Activated T-cell treated with anti-CD3 and anti-CD28 coated beads for 24 hours (primary cell): ENCODE results near the gene SENP7.
A peak's percentile ranks its signal among the peaks of the same experiment; 100 is the strongest.
"Not testable (repeated sequence)": the region's sequence is repeated elsewhere in the genome, so short reads cannot be mapped to it uniquely, and the experiment has no call there.

ENCODE experiments used
- DNase-seq: peaks from one replicate; pipeline ENCODE4 v3.0.0-alpha.2; 2020; ENCODE audit warnings: low read depth

The SENP7 gene, protein sequence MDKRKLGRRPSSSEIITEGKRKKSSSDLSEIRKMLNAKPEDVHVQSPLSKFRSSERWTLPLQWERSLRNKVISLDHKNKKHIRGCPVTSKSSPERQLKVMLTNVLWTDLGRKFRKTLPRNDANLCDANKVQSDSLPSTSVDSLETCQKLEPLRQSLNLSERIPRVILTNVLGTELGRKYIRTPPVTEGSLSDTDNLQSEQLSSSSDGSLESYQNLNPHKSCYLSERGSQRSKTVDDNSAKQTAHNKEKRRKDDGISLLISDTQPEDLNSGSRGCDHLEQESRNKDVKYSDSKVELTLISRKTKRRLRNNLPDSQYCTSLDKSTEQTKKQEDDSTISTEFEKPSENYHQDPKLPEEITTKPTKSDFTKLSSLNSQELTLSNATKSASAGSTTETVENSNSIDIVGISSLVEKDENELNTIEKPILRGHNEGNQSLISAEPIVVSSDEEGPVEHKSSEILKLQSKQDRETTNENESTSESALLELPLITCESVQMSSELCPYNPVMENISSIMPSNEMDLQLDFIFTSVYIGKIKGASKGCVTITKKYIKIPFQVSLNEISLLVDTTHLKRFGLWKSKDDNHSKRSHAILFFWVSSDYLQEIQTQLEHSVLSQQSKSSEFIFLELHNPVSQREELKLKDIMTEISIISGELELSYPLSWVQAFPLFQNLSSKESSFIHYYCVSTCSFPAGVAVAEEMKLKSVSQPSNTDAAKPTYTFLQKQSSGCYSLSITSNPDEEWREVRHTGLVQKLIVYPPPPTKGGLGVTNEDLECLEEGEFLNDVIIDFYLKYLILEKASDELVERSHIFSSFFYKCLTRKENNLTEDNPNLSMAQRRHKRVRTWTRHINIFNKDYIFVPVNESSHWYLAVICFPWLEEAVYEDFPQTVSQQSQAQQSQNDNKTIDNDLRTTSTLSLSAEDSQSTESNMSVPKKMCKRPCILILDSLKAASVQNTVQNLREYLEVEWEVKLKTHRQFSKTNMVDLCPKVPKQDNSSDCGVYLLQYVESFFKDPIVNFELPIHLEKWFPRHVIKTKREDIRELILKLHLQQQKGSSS

DNA sequence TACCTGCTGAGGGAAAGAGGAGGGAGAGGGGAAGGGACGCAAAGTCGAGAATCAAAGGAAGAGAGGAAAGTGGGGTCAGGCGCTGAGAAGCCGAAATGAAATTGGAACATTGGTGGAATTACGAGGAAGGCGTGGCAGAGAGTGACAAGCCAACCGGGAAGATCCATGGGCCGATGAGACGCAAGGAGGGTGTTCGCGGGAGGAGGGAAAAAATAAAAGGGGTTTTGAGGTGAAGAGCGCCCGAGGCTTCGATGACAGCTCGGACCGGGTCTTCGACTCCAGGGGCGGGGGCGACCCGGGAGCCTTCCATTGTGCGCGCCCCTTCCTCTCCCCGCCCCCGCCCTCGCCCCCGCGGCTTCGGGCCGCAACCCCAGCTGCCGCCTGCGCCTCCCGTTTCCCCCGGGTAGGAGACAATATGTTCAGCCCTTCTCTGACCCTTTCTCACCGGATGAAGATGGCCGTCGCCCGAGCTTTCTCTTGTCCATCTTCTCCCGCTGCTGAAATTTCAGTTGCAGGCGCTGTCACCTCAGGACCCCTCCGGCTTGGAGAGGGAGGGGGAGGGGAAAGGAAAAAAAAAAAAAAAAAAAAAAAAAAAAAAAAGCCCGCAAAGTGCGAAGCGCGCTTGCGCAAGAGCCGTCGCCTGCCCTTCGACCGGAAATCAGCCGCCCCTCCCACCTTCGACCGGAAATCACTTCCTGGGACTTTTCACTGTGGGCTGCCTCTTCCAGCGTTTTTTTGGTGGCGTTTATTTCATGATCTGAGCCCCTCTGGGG is at the start of gene SENP7:
Gene SENP7 (minus strand): TSS at position 567 of the 773 bp plus-strand sequence. CDS start 82 bp downstream, at position 485.
- DNase-seq: peak; percentile 71

DNA sequence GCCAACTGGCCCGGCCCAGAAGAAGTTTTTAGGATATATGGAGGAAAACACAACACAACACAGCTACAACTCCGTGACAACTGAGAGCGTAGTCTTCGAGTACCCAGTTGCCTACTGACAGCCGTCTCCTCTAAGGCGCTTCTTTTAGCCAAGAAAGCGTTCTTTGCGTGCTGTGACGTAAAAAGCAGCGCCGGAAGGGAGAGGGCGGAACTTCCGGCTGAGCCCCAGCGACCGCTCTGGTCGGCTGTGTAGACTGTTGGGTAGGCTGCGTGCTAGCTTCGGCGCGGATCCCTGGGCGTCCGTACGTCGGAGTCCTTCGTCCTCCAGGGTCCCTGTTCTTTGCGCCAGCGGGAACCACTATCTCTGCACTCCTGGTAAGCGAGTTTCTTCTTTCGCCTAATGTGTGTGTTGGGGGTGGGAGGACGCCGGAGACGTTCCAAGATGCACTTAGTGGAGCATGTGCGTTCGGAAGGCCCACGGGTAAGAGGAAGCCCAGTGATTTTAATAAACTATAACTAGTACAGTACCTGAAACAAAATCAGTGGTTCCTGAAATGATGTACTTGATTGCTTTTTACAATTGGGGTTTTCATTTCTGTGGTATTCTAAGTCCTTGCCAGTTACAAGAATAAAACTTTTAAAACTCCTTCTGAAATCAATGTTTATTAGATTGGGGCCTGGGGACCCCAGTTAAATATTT is 48.8 kb upstream of the SENP7 start, which contains the start of gene TRMT10C:
Gene TRMT10C (plus strand): TSS at position 239 of the 699 bp plus-strand sequence. CDS start 2,914 bp downstream, outside the sequence.
- DNase-seq: peak; percentile 92

DNA sequence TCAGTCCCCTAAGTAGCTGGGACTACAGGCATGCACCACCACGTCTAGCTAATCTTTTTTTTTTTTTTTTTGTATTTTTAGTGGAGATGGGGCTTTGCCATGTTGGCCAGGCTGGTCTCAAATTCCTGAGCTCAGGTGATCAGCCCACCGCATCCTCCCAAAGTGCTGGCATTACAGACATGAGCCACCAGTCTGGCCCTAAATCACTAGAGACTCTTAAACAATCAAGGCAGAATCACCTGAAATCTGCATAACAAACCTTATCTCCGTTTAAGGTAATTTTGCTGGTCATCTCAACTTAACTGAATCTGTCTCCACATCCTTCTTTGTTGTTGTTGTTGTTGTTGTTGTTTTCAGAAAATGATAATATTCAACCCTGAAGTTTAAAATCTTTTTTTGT is 43.1 kb upstream of the SENP7 start:
- DNase-seq: no peak

DNA sequence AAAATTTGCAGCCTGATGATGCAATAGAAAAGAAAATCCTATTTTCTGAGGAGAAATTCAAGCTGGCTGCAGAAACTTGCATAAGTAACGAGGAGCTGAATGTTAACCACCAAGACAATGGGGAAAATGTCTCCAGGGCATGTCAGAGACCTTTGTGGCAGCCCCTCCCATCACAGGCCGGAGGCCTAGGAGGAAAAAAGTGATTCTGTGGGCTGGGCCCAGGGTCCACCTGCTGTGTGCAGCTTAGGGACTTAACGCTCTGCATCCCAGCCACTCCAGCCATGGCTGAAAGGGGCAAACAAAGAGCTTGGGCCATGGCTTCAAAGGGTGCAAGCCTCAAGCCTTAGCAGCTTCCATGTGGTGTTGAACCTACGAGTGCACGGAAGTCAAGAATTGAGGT is 40.4 kb upstream of the SENP7 start:
- DNase-seq: not testable (repeated sequence)

DNA sequence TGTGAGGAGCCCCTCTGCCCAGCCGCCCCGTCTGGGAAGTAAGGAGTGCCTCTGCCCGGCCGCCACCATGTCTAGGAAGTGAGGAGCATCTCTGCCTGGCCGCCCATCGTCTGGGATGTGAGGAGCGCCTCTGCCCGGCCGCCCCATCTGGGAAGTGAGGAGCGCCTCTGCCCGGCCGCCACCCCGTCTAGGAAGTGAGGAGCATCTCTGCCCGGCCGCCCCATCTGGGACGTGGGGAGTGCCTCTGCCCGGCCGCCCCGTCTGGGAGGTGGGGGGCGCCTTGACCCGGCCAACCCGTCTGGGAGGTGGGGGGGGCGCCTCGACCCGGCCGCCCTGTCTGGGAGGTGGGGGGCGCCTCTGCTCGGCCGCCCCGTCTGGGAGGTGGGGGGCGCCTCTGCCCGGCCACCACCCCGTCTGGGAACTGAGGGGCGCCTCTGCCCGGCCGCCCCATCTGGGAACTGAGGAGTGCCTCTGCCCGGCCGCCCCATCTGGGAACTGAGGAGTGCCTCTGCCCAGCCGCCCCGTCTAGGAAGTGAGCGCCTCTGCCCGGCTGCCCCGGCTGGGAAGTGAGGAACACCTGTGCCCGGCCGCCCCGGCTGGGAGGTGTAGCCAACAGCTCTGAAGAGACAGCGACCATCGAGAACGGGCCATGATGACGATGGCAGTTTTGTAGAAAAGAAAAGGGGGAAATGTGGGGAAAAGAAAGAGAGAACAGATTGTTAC is 38.5 kb upstream of the SENP7 start:
- not testable (repeated sequence) for DNase-seq

DNA sequence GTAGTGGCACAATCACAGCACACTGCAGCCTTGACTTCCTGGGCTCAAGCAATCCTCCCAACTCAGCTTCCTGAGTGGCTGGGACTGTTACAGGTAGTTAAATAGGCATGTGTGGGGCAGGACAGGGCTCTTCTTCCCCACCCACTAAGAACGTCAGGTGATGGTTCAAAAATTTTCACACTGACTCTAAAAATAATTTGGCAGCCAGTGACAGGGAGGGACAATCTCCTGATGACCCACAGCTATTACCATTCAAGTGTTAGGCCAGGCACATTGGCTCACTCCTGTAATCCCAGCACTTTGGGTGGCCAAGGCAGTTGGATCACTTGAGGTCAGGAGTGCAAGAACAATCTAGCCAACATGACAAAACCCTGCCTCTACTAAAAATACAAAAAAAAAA is 36.5 kb upstream of the SENP7 start:
- no peak for DNase-seq

DNA sequence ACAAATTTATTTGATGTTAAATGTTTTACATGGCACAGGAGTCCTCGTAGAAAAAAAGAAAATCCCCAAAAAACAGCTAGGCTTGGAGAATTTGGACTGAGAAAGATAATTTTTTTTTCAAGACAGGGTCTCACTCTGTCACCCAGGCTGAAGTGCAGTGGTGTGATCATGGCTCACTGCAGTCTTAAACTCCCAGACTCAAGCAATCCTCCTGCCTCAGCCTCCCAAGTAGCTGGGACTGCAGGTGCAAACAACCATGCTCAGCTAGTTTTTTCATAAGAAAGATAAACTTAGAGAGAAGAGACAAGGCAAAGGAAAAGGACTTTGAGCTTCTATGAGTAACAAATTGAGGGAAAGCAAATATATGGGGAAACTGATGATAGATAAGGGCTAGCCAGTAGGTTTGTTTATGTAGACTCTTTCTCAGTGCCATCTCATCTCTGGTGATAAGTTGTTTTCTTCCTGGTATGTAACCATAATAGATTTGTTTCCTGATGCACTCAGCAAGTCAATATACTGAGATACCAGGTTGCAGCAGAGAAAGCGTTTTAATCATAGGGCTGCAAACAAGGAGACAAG is 35.6 kb upstream of the SENP7 start:
- DNase-seq: no peak

DNA sequence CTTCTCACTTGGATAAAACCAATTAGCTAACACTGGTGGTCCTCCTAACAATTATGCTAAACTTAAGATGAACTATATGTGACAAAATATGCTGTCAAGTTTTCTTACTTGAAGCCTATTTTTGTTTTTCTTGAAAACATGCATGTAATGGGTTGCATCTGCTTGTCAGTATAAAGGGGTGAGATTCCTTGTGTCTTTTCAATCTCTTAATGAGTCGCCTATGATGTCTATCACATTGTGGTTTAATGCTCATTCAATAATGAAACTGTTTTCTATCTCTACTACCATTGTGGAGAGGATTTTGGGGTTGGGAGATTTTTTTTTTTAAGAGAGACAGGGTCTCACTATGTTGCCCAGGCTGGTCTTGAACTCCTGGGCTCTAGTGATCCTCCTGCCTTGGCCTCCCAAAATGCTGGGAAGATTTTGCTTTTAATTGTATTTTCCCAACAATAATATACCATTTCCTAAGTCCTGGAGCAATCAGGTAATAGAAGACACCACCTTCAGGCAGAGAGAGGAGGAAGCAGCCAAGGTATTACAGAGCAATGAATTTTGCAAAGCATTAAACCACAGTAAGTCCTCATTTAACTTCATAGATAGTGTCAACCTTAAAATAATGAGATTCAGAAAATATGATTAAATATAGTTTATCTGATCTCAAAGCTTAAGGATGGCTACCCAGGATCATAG is 31.3 kb upstream of the SENP7 start:
- DNase-seq: no peak

DNA sequence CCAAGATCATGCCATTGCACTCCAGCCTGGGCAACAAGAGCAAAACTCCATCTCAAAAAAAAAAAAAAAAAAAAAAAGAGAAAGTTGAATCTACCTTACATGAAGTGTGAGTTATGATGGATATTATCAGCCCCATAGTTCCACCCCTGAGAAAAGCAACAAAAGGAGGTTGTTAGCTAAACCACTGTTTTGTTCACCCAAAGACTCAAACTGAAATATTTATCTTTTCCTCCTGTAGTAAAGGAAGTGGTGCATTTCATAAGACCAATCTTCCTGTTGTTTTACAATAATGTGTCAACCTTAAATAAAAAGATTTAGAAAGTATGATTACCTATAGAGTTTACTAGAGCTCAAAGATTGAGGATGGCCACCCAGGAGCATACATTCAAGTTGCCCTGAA is 29.9 kb upstream of the SENP7 start:
- DNase-seq: no peak

DNA sequence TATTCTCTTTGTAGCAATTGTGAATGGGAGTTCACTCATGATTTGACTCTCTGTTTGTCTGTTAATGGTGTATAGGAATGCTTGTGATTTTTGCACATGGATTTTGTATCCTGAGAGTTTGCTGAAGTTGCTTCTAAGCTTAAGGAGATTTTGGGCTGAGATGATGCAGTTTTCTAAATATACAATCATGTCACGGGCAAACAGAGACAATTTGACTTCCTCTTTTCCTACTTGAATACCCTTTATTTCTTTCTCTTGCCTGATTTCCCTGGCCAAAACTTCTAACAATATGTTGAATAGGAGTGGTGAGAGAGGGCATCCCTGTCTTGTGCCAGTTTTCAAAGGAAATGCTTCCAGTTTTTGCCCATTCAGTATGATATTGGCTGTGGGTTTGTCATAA is 23.9 kb upstream of the SENP7 start:
- DNase-seq: not testable (repeated sequence)

DNA sequence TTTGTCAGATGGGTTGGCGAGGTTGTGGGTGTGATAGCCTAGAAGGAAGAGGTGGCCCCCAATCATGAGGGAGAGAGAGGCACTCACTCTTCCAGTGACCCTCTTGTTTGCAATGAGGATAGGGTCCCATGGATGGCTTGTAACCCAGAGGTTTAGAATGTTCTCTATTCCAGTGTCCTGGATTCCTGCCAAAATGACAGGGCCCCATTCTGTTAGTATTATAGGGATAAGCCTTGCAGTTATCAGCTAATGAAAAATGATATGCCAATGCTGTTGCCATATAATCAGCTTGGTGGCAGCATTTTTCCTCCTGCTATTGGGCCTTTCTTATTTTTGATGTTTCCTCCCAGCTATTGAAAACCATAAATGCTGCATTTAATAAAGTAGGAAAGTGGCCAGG is 23.3 kb upstream of the SENP7 start:
- DNase-seq: no peak

DNA sequence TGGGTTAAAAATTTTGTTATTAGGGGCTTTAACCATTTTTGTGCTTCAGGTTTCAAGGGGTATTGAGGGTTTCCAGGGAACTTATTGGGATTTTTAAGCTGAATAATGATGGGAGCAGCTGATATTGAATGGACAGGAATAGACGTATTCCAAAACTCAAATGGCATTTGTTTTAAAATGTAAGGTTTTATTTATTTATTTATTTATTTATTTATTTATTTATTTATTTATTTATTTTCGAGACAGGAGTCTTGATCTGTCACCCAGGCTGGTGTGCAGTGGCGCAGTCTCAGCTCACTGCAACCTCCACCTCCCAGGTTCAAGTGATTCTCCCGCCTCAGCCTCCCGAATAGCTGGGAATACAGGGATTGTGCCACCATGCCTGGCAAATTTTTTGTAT is 22.2 kb upstream of the SENP7 start:
- DNase-seq: no peak

DNA sequence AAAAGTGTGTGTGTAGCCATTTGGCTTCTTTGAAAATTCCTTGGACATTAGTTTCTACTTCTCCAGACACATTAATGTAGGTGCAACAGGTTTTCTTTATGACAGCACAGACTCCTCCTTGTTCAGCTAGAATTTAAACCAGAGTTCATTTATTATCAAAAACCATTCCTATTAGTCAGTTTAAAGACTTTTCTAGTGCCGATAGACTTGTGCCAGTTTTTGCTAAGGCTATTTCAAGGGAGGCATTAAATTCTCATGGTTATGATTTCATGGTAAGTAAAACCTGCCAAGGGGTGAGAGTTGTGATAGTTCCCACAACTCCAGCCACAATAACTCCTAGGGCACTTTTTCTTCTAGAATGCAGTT is 20.6 kb upstream of the SENP7 start:
- DNase-seq: no peak

DNA sequence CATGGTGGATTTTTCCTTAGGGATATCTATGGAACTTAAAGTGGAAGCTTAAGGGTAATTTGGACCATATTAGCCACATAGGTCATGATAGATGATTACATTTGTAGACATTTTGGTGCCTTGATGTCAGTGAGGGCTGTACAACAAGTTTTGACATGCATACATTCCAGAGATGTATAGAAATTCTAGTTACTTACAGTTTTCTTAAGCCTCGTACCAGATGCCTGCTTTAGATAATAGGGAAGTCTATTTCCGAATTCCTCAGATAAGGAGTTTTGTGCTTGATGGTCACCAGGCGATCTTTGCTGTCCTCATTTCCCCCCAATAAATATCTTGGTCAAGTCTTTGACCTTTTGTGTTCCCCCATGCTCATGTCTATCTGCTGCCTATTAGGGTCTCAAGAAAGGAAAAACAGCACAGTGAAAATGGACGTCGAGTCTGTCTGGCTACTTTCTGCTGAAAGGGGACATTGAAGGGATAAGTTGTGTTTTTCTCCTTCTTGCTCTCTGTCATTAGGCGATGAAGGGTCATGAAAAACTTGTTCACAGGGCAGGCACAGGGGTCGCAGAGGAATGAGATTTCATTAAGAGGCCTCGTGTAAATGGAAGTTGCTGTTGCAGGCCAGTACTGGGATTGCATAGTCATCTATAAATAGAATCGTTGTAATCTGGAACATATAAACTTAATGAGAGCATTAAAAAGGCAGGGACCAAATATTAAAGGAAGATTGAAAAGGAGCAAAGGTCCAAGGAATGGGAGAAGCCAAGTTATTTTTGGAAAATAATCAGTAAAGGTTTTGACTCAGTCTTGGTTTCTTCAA is 20.0 kb upstream of the SENP7 start:
- no peak for DNase-seq

DNA sequence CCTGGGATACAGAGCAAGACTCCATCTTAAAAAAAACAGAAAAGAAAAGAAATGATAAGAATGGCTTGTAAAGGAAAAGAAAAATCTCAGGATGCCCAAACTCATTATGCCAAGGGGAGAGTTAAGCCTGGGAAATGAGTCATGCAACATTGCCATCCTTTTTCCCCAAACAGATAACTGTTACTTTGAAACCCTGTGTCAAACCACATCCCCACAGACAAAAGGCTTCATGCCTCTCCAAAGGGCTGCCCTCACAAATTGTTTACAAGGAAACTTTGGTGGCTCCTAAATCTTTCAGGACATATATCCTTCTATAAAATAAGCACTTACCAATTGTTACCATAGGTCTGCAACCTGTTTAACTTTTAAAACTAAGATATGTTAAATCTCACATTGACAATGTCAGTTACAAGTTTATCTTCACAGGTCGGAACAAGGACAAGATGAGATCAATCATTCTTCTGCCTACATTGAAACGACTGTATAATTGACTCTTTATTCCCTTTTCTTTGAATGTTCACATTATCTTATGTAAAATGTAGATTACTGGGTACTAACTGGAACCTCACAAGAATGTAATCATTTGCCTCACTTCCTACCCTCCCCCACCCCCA is 18.6 kb upstream of the SENP7 start:
- DNase-seq: no peak

DNA sequence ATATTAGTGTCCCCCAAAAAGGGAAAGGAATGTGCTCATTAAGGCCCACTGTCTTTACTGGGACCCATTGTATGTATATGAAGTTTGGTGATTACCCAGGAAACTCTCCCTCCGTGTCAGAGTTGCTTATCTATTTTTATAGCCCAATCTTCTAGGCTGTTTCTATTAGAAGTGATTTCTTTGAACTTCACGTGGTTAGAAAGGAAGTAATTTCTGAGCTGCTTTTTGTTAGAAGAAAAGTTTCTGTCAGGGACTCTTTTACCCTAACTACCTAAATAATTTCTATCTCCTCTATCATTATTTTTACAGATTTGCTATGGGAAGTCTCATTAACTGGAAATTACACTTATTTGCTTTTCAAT is 17.7 kb upstream of the SENP7 start:
- DNase-seq: no peak

DNA sequence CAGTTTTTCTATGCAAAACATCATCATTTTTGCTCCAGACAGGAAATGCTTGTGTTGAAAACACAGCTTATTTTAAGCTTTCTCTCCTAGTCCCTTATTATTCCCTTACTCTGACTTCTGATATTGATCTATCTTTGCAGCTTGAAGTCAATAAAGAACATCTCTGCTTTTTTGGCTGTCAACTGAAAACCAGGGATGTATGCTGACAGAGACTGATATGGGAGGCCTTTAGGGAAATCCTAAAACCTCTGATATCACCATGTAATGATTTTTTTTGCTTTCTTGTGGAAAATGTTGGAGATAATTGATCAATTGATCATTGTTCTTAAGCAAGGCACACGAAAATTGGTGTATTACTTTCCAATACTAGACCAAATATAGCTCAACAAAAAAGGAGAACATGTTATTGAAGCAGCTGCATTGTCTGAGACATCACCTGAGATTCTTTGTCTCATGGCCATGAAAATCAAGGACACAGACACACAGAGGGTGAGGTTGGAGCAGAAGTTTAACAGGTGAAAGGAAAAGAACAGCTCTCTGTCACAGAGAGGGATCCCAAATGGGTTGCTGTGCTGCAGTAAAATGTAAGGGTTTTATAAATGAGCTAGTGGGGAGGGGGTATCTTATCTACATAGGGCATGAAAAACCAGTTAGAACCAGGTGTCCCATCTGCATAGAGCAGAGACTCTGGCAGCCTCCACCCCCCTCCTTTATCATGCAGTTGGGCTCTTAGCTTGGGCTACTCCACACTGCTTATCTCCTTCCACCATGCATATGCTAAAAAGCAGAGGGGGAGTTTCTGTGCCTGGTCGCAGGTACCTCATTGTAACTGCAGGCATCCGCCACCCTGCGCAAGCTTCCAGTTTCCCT is 17.0 kb upstream of the SENP7 start:
- no peak for DNase-seq
